NCI-H460 (cell line): Measurements from ENCODE around the gene TLX3. TPM values are rescaled to one million over a fixed set of nuclear protein-coding genes. Genes with fewer than 3 reads are reported as not detected.

ENCODE experiments used
- DNase-seq: peaks from one replicate; pipeline ENCODE4 v3.0.0-alpha.2; 2016; ENCODE audit warnings: low read depth; ENCODE audit errors: extremely low read depth
- total RNA-seq: library from RNA; depleted of rRNA; stranded (reverse); fragments of >200 nt; shearing (Covaris generic); gene quantifications from 2 replicates; pipeline ENCODE4 v1.2.3, GENCODE V29; 2014

Gene TLX3
- total RNA-seq, 1 experiment from 2014 or later: not detected

- DNase-seq: no peak
Observed at GRCh38 chr5:171300358-171300757, 8.7 kb upstream of the TLX3 start.

- no peak for DNase-seq
Observed at GRCh38 chr5:171306166-171306565, 2.9 kb upstream of the TLX3 start.

GRCh38 chr5:171306781-171307591, 2.1 kb upstream of the TLX3 start:
- no peak for DNase-seq

DNA sequence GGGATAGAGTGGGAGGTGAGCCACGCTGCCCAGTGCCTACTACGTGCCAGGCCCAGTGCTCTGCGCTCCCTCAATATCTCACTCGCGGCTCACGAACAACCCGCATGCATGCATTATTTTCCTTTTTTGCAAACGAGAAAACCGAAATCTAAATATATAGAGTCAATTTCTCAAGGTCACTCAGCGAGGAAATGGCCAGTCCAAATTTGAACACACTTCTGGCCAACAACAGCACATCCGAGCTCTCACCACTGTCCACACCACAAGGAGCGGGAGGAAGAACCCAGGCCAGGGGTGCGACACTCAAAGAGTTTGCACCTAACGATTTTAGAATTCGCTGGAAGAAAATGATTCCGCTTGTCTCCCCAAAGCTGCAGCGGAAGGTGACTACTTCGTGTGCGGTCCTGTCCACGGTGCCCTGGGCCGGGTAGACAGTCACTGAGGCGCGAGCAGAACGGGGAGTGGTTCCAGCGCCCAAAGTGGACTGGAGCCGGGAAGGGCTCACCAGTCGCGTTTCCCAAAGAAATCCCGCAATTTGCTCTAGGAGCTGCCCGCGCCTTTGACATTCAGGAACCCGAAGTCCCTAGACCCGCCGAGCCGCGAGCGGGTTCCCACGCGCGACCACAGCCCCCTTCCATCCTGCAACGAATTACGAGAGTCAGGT, 1.1 kb upstream of the TLX3 start:
- DNase-seq: no peak

DNA sequence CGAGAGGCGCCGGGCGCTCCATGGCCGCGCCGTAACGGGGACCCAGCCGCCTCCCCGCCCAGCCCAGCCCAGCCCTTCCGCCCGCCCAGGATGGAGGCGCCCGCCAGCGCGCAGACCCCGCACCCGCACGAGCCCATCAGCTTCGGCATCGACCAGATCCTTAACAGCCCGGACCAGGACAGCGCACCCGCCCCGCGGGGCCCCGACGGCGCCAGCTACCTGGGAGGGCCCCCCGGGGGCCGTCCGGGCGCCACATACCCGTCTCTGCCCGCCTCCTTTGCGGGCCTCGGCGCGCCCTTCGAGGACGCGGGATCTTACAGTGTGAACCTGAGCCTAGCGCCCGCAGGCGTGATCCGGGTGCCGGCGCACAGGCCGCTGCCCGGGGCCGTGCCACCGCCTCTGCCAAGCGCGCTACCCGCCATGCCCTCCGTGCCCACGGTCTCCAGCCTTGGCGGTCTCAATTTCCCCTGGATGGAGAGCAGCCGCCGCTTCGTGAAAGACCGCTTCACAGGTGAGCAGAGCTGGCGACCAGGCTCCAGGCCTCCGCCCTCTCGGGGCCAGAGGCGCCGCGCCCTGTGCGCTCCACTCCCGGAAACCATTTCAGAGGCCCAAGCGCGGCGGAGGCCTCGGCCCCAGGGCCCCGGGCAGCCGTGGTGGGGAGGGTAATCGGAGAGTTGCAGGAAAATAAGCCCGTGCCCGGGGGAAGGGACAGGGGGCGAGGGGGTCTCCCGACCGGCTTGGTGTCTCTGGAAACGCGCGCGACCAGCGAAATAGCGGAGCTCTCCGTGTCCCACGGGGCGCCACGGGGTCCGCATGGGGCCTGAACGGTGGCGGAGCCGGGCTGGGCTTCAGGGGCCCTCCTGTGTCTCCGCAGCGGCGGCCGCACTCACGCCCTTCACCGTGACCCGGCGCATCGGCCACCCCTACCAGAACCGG, 496 bp downstream of the TLX3 start:
- no peak for DNase-seq

GRCh38 chr5:171310212-171310818, 1.3 kb downstream of the TLX3 start:
- DNase-seq: no peak

GRCh38 chr5:171310819-171311321, 1.8 kb downstream of the TLX3 start:
- DNase-seq: no peak

- no peak for DNase-seq
Observed at GRCh38 chr5:171311322-171312077, 2.5 kb downstream of the TLX3 start.

DNA sequence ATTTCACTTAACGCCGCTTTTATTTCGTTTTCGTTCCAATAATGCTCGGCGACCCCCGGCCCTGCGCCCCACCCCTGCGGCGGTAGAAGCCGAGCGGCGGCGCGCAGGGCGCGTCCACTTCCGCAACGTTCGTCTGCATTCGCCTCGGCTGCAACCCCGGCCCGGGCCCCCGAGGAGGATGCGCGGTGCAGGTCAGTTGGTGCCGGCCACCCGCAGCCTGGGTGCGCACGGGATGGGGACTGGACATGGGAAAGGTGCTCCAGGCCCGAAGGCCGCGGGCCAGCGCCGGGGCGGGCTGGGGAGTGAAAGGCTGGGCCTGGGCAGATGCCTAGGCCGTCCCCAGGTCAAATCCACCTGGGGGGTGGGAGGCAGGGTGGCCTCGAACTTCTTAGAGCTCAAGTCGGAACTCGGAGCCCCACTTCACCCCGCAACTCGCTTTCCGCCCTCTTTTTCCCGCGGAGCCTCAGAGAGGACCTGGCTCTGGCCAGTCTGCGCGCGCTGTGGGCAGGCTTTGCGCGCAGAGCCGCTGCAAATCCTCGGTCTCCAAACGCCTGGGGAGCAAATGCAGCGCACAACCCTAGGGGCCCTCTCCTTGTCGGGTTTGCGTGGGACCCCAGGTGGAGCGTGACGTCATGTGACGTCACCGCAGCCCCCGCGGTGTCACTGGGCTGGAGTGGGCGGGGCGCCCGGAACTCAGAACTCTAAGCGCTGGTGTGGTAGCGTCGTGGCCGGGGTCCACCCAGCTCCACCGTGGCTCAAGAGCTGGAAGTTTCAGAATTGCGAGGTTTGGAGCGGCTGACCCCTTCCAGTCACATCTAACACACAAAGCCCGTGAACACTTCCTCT, 3.3 kb downstream of the TLX3 start:
- no peak for DNase-seq

- no peak for DNase-seq
Observed at GRCh38 chr5:171313481-171314206, 4.6 kb downstream of the TLX3 start.

DNA sequence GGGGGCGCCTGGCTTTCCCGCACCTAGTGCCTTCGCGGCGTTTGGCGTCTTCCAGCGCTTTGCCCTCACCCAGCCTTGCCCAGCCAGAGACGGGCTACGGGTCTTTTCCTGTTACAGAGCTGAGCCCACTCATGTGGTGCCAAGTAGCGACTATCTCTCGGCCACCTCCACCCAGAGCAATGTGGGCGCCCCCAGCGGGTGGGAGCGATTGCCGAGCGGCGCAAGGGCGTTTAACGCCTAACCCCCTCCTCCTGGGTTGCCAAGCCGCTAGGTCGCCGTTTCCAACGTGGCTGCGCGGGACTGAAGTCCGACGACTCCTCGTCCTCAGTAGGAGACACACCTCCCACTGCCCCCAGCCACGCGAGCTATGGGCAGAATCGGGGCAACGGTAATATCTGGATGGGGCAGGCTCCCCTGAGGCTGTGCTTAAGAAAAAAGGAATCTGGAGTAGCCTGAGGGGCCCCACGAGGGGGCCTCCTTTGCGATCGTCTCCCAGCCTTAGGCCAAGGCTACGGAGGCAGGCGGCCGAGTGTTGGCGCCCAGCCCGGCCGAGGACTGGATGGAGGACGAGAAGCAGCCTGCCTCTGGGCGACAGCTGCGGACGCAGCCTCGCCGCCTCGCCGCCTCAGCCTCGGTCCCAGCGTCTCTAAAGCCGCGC, 5.8 kb downstream of the TLX3 start:
- DNase-seq: no peak

GRCh38 chr5:171315386-171315891, 6.4 kb downstream of the TLX3 start:
- DNase-seq: no peak

DNA sequence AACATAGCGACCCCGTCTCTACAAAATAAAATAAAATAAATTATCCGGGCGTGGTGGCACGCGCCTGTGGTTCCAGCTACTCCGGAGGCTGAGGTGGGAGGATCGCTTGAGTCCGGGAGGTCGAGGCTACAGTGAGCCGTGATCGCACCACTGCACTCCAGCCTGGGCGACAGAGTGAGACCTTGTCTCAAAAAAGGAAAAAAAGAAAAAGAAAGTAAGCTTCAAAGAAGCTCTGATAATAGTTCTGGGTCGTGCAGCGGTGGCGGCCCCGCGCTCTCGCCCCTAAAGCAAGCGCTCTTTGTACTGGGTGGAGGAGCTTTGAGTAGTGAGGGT, 6.8 kb downstream of the TLX3 start:
- DNase-seq: no peak

DNA sequence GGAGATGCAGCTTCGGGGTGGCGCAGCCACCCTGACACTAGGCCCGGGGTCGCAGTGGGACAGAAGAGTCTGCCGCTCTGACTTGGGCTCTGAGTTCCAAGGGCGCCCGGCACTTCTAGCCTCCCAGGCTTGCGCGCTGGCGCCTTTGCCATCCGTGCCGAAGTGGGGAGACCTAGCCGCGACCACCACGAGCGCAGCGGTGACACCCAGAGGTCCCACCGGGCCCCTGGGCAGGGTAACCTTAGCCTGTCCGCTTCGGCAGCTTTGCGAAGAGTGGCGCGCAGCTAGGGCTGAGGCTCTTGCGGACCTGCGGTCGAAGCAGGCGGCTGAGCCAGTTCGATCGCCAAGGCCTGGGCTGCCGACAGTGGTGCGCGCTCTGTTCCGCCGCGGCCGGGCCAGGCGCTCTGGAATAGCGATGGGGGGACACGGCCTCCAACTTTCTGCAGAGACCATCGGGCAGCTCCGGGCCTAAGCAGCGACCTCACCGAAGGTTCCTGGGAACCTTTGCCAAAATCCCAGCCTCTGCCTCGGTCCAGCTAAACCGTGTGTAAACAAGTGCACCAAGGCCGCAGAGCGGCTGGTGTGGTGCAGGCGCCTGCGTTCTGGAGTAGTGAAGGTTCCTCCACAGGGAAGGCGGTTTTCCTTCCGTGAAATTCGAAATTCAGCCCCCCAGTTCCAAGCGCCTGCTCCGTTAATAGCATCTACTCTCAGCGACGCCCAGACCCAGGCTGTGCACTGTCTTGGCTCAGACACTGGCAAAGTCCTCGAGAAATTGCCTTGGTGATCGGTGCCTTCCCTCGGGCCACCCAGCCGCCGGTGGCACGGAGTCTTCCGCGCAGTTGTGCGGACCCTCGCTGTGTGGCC, 7.4 kb downstream of the TLX3 start:
- DNase-seq: no peak

DNA sequence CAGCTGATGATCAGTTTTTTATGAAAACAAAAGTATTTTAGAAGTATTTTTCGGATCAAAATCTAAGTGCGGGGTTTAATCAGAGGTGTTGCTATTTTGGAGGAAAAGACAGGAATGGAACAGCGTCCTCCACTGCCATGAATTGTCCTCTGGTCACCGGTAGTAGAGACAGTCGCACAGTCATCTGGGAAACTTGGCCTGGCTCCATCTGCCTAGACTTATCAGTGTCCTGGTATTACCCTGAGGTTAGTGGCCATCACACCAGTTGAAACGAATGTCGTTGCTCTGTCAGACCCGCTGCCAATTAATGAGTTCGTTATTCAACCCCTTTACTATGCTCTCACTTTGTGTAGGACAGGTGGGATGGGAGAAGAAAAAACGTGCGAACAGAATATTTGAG, 8.2 kb downstream of the TLX3 start:
- no peak for DNase-seq

DNA sequence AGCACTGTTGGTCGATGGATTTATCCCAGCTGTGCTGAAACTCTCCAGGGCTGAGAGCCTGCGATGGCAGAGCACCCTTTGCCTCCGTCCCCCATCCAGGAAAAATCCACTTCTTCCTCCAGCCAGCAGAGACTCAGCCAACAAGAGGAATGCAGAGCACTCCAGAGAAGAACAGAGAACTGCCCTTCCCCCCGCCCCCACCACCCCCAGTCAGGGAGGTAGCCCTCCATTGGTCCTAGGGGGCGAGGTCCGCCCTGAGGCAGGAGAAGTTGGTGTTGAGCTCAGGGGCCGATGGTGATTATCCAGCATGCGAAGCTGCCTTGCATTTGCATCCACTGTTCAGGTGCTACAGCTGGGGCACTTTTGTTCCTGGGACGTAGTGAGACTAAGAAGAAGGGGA, 9.0 kb downstream of the TLX3 start:
- DNase-seq: no peak

- DNase-seq: no peak
Observed at GRCh38 chr5:171321447-171321846, 12.4 kb downstream of the TLX3 start.
